Panc1 (cell line): Measurements from ENCODE around the gene ATP8B1. TPM values are rescaled to one million over a fixed set of nuclear protein-coding genes. Genes with fewer than 3 reads are reported as not detected.

Source experiments
- ATAC-seq: fragments of 200-7000 bp; cut with Tn5 transposase; 2 replicates; pipeline ENCODE4 v1.9.1; 2020; ENCODE audit warnings: mild to moderate bottlenecking, moderate library complexity
- BruUV-seq: library from RNA; stranded (reverse); fragments of 400-500 nt; replicated peaks from 2 replicates; lab custom pipeline; 2021; lab: Mats Ljungman, UMichigan
- CTCF ChIA-PET: fragments of 300-600 bp; sonication (Branson Sonifier 250); formaldehyde crosslinking; loops from one replicate; lab custom pipeline; 2022; ENCODE audit warnings: antibody characterized with exemption; lab: Charles Lee
- POLR2A ChIA-PET: fragments of 300-600 bp; sonication (Branson Sonifier 250); formaldehyde crosslinking; loops from one replicate; lab custom pipeline; 2022; ENCODE audit warnings: antibody characterized with exemption; lab: Charles Lee
- DNase-seq: peaks from one replicate; pipeline ENCODE4 v3.0.0-alpha.2; 2010; ENCODE audit warnings: low read depth, low spot score
- H3K27ac ChIP-seq: 2 replicates; pipeline ENCODE4 v1.5.1; 2011; ENCODE audit warnings: mild to moderate bottlenecking, low read length, inconsistent platforms
- H3K27me3 ChIP-seq: fragments of 200-500 bp; sonication (Bioruptor generic); 2 replicates; pipeline ENCODE4 v1.6.0; 2014; ENCODE audit warnings: low read length, inconsistent platforms; ENCODE audit not compliant: control insufficient read depth, insufficient read depth
- H3K36me3 ChIP-seq: fragments of 200-500 bp; sonication (Bioruptor generic); 2 replicates; pipeline ENCODE4 v1.5.1; 2014; ENCODE audit warnings: inconsistent platforms, mild to moderate bottlenecking, low read length, moderate library complexity; ENCODE audit not compliant: control insufficient read depth, insufficient read depth
- H3K4me1 ChIP-seq: 2 replicates; pipeline ENCODE4 v1.5.1; 2011; ENCODE audit warnings: inconsistent platforms, mild to moderate bottlenecking, low read length, moderate library complexity; ENCODE audit not compliant: control insufficient read depth, insufficient read depth
- H3K4me3 ChIP-seq, 2 experiments: 2 replicates each; pipeline ENCODE4 v1.5.1; 2011 to 2012; ENCODE audit warnings: low read depth in 2 of 2, low read length in 2 of 2, mild to moderate bottlenecking in 2 of 2, inconsistent platforms in 1 of 2, moderate library complexity in 1 of 2
- H3K9me3 ChIP-seq: fragments of 200-500 bp; sonication (Bioruptor generic); 2 replicates; pipeline ENCODE4 v1.5.1; 2014; ENCODE audit warnings: low read depth, mild to moderate bottlenecking, inconsistent platforms, low read length, moderate library complexity; ENCODE audit not compliant: control insufficient read depth, insufficient read depth
- CTCF ChIP-seq: fragments of 450-650 bp; IDR thresholded peaks from 2 replicates; pipeline ENCODE4 v1.5.1; 2017; ENCODE audit warnings: mild to moderate bottlenecking
- POLR2AphosphoS5 ChIP-seq: IDR thresholded peaks from 2 replicates; pipeline ENCODE4 v1.6.1; 2012; ENCODE audit warnings: mild to moderate bottlenecking, low read depth, low read length, moderate library complexity
- REST ChIP-seq, 2 experiments: IDR thresholded peaks; 2 replicates each; pipeline ENCODE4 v1.6.1; 2011 to 2012; ENCODE audit warnings: low read depth in 2 of 2, control low read depth in 1 of 2, low read length in 1 of 2, mild to moderate bottlenecking in 1 of 2, moderate library complexity in 1 of 2; ENCODE audit not compliant: insufficient read depth in 1 of 2
- SIN3A ChIP-seq: IDR thresholded peaks from 2 replicates; pipeline ENCODE4 v1.6.1; 2012; ENCODE audit warnings: low read depth, mild to moderate bottlenecking, low read length, moderate library complexity, borderline replicate concordance; ENCODE audit not compliant: insufficient read depth
- TCF7L2 ChIP-seq: IDR thresholded peaks from 2 replicates; pipeline ENCODE4 v1.6.1; 2011; ENCODE audit warnings: mild to moderate bottlenecking, low read depth, low read length, inconsistent platforms
- in situ Hi-C: cut with HindIII; loops from 2 replicates; pipeline ENCODE4 v1.10.0; 2016; ENCODE audit warnings: low sequenced_read_pairs, low pct_unique_long_range_greater_than_20kb
- intact Hi-C: fragments of 100-400 bp; cut with micrococcal nuclease; formaldehyde crosslinking; loops from one replicate; pipeline ENCODE4 v1.10.0; 2022; ENCODE audit not compliant: unreplicated experiment
- total RNA-seq: library from RNA; stranded (reverse); gene quantifications from one replicate; pipeline ENCODE4 v1.2.1, GENCODE V29; 2021; ENCODE audit not compliant: unreplicated experiment

The ATP8B1 gene
- total RNA-seq, 1 experiment from 2014 or later, result 12.5 TPM

GRCh38 chr18:57814555-57814954, 11.4 kb upstream of the ATP8B1 start:
- ChIA-PET POLR2A (no interaction called here), CTCF (no interaction called here)
- Histone ChIP-seq H3K27me3 (no peaks in the 10 kb centered on the region), H3K4me3 (no peak overlapping the region), H3K4me1 (no peaks in the 10 kb centered on the region), H3K27ac (no peak overlapping the region), H3K36me3 (no peaks in the 10 kb centered on the region), H3K9me3 (no peaks in the 10 kb centered on the region)
- no peak for TF ChIP-seq TCF7L2
- no peak for TF ChIP-seq CTCF
- TF ChIP-seq POLR2AphosphoS5, result no peak
- no peak for TF ChIP-seq SIN3A
- in situ Hi-C loops, result no loop called here
- BruUV-seq, result no TSS peak
- DNase-seq, result no peak
- intact Hi-C loops, result no loop called here
- no peak for ATAC-seq

- H3K27me3 ChIP-seq, result no peaks in the 10 kb centered on the region
- CTCF ChIA-PET, result no interaction called here
- no peak overlapping the region for H3K27ac ChIP-seq
- BruUV-seq, result no TSS peak
- no peaks in the 10 kb centered on the region for H3K36me3 ChIP-seq
- no peak overlapping the region for H3K4me3 ChIP-seq
- H3K4me1 ChIP-seq, result no peaks in the 10 kb centered on the region
- DNase-seq (peak; percentile 69), ATAC-seq (peak; percentile 72; the same call in 1 of the 2 replicates)
- intact Hi-C loops, result no loop called here
- no peaks in the 10 kb centered on the region for H3K9me3 ChIP-seq
- in situ Hi-C loops, result no loop called here
- TF ChIP-seq TCF7L2 (no peak), SIN3A (no peak), CTCF (no peak), REST (IDR thresholded peaks at IDR 0.05; ENCODE audit: insufficient read depth in 1 of 2, low read depth in 2 of 2, low read length in 1 of 2) (no peak), POLR2AphosphoS5 (no peak)
- POLR2A ChIA-PET, result no interaction called here
Measured at GRCh38 chr18:57813245-57813644, 10.1 kb upstream of the ATP8B1 start.
